Cardiac septum (tissue), 1 donor: ENCODE data around the gene ZNF474. TPM values are rescaled to one million over a fixed set of nuclear protein-coding genes. Genes with fewer than 3 reads are reported as not detected.

Experiments
- DNase-seq: peaks from one replicate; pipeline ENCODE4 v3.0.0-alpha.2; 2020; ENCODE audit warnings: low spot score
- intact Hi-C: fragments of 100-400 bp; cut with DNase I; formaldehyde crosslinking; loops from one replicate; pipeline ENCODE4 v1.14.0; 2022
- total RNA-seq: library from RNA; stranded (reverse); fragmentation: NEBNext Ultra II Directional; extraction: Animal tissue kit (Norgen Biotek cat#: 25700); gene quantifications from one replicate; pipeline ENCODE4 v1.2.1, GENCODE V29; 2021
- donor health status: DM: no; HTN: no; CAD: no.

The ZNF474 gene
- total RNA-seq, 1 donor from 2014 or later: not detected

GRCh38 chr5:122200865-122201264, 71.5 kb downstream of the ZNF474 start:
- intact Hi-C loops: no loop called here
- DNase-seq: no peak

- no peak for DNase-seq
- intact Hi-C loops: no loop called here
Observed at GRCh38 chr5:122201365-122201764, 72.0 kb downstream of the ZNF474 start.

- DNase-seq: no peak
- intact Hi-C loops: no loop called here
Observed at GRCh38 chr5:122202952-122203351, 73.6 kb downstream of the ZNF474 start.

Other genes starting within 250 kb of the ZNF474 start
- gene SRFBP1, start 167.6 kb upstream of the ZNF474 start, total RNA-seq: 6.5 TPM
- gene LOX, start 51.3 kb upstream of the ZNF474 start, total RNA-seq: 6.8 TPM
- gene SNCAIP, start 182.7 kb downstream of the ZNF474 start, total RNA-seq: 1.3 TPM